Body of pancreas (tissue), 4 donors: Measurements from ENCODE around the gene CAV2.

ENCODE experiments used
- POLR2A ChIP-seq, 3 donors: fragments of 450-650 bp; IDR thresholded peaks; one replicate each; pipeline ENCODE4 v1.6.1; 2016; ENCODE audit warnings: antibody characterized with exemption in 3 of 3, mild to moderate bottlenecking in 2 of 3
- TF ChIP-seq, protein P1 (sequence below), 7 experiments: fragments of 450-650 bp in 4 of 7; fragments of 200-600 bp in 3 of 7; sonication (generic) in 3 of 7; IDR thresholded peaks; one replicate each; pipeline ENCODE4 v1.5.1; 2016 to 2019; ENCODE audit warnings: antibody characterized with exemption in 7 of 7

- TF ChIP-seq POLR2A (IDR thresholded peaks at IDR 0.05), result no peak
- TF ChIP-seq, protein P1, sequence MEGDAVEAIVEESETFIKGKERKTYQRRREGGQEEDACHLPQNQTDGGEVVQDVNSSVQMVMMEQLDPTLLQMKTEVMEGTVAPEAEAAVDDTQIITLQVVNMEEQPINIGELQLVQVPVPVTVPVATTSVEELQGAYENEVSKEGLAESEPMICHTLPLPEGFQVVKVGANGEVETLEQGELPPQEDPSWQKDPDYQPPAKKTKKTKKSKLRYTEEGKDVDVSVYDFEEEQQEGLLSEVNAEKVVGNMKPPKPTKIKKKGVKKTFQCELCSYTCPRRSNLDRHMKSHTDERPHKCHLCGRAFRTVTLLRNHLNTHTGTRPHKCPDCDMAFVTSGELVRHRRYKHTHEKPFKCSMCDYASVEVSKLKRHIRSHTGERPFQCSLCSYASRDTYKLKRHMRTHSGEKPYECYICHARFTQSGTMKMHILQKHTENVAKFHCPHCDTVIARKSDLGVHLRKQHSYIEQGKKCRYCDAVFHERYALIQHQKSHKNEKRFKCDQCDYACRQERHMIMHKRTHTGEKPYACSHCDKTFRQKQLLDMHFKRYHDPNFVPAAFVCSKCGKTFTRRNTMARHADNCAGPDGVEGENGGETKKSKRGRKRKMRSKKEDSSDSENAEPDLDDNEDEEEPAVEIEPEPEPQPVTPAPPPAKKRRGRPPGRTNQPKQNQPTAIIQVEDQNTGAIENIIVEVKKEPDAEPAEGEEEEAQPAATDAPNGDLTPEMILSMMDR (IDR thresholded peaks at IDR 0.05), result no peak
Measured at GRCh38 chr7:116552602-116553001, 53.1 kb downstream of the CAV2 start.
